ENCODE results near the gene NEK11. TPM values are rescaled to one million over a fixed set of nuclear protein-coding genes. Genes with fewer than 3 reads are reported as not detected.
"Not testable (repeated sequence)": the region's sequence is repeated elsewhere in the genome, so short reads cannot be mapped to it uniquely, and the experiment has no call there.

NEK11 gene
- polyA plus RNA-seq, 1 donor from 2014 or later = 1.5 TPM

GRCh38 chr3:131304890-131305289, 278.2 kb downstream of the NEK11 start:
- Mint-ChIP-seq H3K9me3 (peaks cover 0 to 6% (median 6%) of the 10 kb centered on the region in 3 donors), H3K36me3 (peaks cover 5% of the 10 kb centered on the region), H3K27ac (no peak overlapping the region), H3K4me3 (no peak overlapping the region), H3K27me3 (peaks cover 12% of the 10 kb centered on the region), H3K4me1 (no peaks in the 10 kb centered on the region)

- Mint-ChIP-seq H3K4me3 (no peak overlapping the region), H3K36me3 (peaks cover 3% of the 10 kb centered on the region), H3K4me1 (no peaks in the 10 kb centered on the region), H3K27me3 (peaks cover 12% of the 10 kb centered on the region), H3K27ac (no peak overlapping the region), H3K9me3 (peaks cover 0 to 6% (median 0%) of the 10 kb centered on the region in 3 donors)
Observed at GRCh38 chr3:131306242-131306641, 279.6 kb downstream of the NEK11 start.

GRCh38 chr3:131314318-131314717, 287.6 kb downstream of the NEK11 start:
- Mint-ChIP-seq H3K36me3 (peaks cover 3% of the 10 kb centered on the region), H3K4me3 (no peak overlapping the region), H3K27ac (peak overlapping the region in 1 of 3 donors; percentile 57), H3K27me3 (peaks cover 6% of the 10 kb centered on the region), H3K4me1 (no peaks in the 10 kb centered on the region), H3K9me3 (peaks cover 0 to 2% (median 2%) of the 10 kb centered on the region in 3 donors)

GRCh38 chr3:131315162-131315561, 288.5 kb downstream of the NEK11 start:
- Mint-ChIP-seq H3K27ac (no peak overlapping the region), H3K27me3 (peaks cover 6% of the 10 kb centered on the region), H3K4me1 (no peaks in the 10 kb centered on the region), H3K4me3 (no peak overlapping the region), H3K9me3 (peaks cover 0 to 2% (median 2%) of the 10 kb centered on the region in 3 donors), H3K36me3 (peaks cover 3% of the 10 kb centered on the region)

- Mint-ChIP-seq H3K27ac (no peak overlapping the region), H3K36me3 (peaks cover 3% of the 10 kb centered on the region), H3K4me3 (no peak overlapping the region), H3K9me3 (peaks cover 0 to 2% (median 0%) of the 10 kb centered on the region in 3 donors), H3K4me1 (no peaks in the 10 kb centered on the region), H3K27me3 (peaks cover 6% of the 10 kb centered on the region)
Observed at GRCh38 chr3:131317667-131318066, 291.0 kb downstream of the NEK11 start.

DNA sequence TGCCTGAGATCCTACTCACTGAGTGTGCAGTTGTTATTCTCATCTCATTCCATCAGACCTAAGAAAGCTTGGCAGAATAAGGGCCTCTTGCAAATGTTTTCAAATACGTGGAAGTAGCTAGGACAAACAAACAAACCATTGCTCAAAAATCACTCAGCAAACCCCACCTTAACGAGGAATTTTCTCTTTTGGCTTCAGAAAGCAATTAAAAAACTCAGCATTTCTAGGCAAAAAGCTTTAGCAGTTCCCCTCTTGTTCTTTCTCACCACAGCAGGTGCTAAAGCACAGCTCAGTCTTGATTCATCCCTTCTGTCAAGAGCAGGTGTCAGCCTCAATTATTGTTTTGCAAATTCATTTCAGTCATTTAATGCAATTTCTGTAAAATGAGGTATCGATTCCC, 296.3 kb downstream of the NEK11 start:
- peaks cover 4% of the 10 kb centered on the region for H3K36me3 Mint-ChIP-seq
- H3K27ac Mint-ChIP-seq = no peak overlapping the region
- H3K9me3 Mint-ChIP-seq = no peaks in the 10 kb centered on the region
- no peaks in the 10 kb centered on the region for H3K27me3 Mint-ChIP-seq
- no peak overlapping the region for H3K4me3 Mint-ChIP-seq
- peaks cover 0 to 2% (median 0%) of the 10 kb centered on the region in 3 donors for H3K4me1 Mint-ChIP-seq

GRCh38 chr3:131323792-131324191, 297.1 kb downstream of the NEK11 start:
- Mint-ChIP-seq H3K4me1 (peaks cover 0 to 5% (median 2%) of the 10 kb centered on the region in 3 donors), H3K27me3 (no peaks in the 10 kb centered on the region), H3K9me3 (no peaks in the 10 kb centered on the region), H3K27ac (no peak overlapping the region), H3K4me3 (no peak overlapping the region), H3K36me3 (peaks cover 4% of the 10 kb centered on the region)

DNA sequence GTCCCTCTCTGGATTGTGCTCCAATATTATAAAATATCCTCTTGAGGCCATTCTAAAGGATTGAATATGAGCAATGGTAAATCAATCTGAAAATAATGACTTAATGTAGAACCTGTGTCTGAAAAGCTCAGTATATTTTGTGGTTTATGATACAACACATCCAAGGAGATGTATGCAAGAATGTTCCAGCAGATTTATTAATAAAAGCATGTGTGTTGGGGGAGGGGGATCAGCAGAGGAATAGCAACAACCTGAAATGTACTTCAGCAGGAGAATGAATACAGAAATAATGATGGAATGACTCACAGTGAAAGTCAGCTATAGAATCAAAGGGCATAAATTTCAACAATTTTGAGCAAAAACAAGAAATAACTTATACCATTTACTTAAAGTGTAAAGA, 298.2 kb downstream of the NEK11 start:
- Mint-ChIP-seq H3K36me3 (peaks cover 4% of the 10 kb centered on the region), H3K9me3 (no peaks in the 10 kb centered on the region), H3K27ac (no peak overlapping the region), H3K27me3 (no peaks in the 10 kb centered on the region), H3K4me1 (peaks cover 4 to 11% (median 7%) of the 10 kb centered on the region in 3 donors), H3K4me3 (no peak overlapping the region)

DNA sequence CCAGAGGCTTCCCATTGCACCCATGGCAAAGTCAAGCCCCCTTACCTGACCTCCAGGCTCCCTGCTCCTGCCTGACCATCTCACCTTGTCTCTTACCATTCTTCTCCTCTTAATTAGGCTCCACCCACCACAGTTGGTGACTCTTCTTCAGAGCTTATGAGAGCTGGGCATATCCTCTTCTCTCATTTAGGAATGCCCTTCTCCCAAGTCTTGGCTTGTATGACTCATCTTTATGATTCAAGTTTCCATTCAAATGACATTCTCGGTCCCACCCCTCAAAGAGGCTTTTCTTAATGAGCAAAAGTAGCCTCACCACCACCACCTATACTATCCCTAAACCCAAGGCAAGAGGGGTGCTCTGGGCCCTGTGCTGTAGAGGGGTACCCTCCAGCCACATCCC, 299.6 kb downstream of the NEK11 start:
- Mint-ChIP-seq H3K9me3 (no peaks in the 10 kb centered on the region), H3K27ac (no peak overlapping the region), H3K36me3 (peaks cover 4% of the 10 kb centered on the region), H3K4me1 (peaks cover 5 to 15% (median 9%) of the 10 kb centered on the region in 3 donors), H3K4me3 (no peak overlapping the region), H3K27me3 (peaks cover 3% of the 10 kb centered on the region)

DNA sequence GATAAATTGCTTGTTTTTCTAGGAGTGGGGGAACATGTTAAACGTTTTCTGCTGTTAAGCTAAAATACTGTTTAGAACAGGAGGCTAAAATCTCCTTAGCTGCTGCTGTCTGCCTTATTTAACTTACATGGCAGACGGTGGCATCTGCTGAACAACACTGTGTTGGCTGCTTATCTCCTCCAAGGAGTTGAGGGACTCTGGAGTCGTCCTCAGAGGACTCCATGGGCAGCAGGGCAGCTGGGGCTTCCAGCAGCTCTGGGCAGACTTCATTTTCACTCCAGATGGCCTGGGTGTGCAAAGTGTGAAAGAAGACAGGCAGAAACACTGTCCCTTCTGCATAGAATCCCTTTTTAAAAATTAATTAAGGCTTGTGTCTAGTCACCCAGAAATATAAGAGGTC, 302.0 kb downstream of the NEK11 start:
- H3K9me3 Mint-ChIP-seq = peaks cover 0 to 2% (median 0%) of the 10 kb centered on the region in 3 donors
- peaks cover 4% of the 10 kb centered on the region for H3K27me3 Mint-ChIP-seq
- no peaks in the 10 kb centered on the region for H3K36me3 Mint-ChIP-seq
- H3K4me3 Mint-ChIP-seq = no peak overlapping the region
- H3K4me1 Mint-ChIP-seq = peaks cover 5 to 15% (median 7%) of the 10 kb centered on the region in 3 donors
- H3K27ac Mint-ChIP-seq = no peak overlapping the region

GRCh38 chr3:131329774-131330173, 303.1 kb downstream of the NEK11 start:
- Mint-ChIP-seq H3K4me1 (peaks cover 5 to 15% (median 7%) of the 10 kb centered on the region in 3 donors), H3K27me3 (peaks cover 4% of the 10 kb centered on the region), H3K9me3 (peaks cover 0 to 2% (median 0%) of the 10 kb centered on the region in 3 donors), H3K36me3 (no peaks in the 10 kb centered on the region), H3K27ac (no peak overlapping the region), H3K4me3 (peak overlapping the region in 3 of 4 donors; percentile 5 to 77 (median 27))

GRCh38 chr3:131331456-131332085, 304.9 kb downstream of the NEK11 start:
- H3K4me3 Mint-ChIP-seq, H3K27ac Mint-ChIP-seq, H3K36me3 Mint-ChIP-seq, H3K27me3 Mint-ChIP-seq, H3K9me3 Mint-ChIP-seq: not testable (repeated sequence)
- H3K4me1 Mint-ChIP-seq = peaks cover 5 to 15% (median 7%) of the 10 kb centered on the region in 3 donors

DNA sequence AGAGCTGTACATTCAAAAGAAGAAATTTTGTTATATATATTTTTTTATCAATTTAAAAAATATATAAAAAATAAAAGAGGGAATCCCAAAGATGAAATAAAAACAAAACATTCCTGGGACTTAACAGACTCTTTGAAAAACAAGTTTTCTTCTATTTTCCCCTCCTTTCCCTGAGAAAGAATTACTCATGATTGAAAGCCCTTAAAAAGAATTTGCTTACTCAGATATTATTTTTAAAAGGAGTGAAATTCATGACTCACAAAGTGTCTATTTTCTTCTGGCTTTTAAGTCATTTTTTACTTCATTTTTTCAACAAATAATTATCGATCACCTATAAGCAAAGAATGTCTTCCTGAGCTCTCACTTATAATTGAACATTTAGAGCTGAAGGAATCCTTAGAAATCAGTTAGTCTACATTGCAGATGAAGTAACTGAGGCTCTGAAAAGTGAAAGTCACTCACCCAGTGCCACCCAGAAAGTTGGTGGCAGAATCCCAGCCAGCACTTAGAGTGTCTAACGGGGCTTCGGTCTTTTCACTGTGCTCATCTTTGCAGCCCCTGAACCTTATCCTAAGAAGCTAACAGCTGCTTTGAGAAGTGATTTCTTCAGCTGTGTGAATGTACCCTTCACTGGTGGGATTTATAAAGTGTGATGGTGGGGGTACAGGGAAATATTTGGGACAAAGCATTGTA, 312.4 kb downstream of the NEK11 start:
- no peaks in the 10 kb centered on the region for H3K36me3 Mint-ChIP-seq
- no peak overlapping the region for H3K4me3 Mint-ChIP-seq
- H3K9me3 Mint-ChIP-seq = peaks cover 0 to 9% (median 6%) of the 10 kb centered on the region in 3 donors
- H3K4me1 Mint-ChIP-seq = peaks cover 0 to 1% (median 0%) of the 10 kb centered on the region in 3 donors
- H3K27ac Mint-ChIP-seq = no peak overlapping the region
- no peaks in the 10 kb centered on the region for H3K27me3 Mint-ChIP-seq

DNA sequence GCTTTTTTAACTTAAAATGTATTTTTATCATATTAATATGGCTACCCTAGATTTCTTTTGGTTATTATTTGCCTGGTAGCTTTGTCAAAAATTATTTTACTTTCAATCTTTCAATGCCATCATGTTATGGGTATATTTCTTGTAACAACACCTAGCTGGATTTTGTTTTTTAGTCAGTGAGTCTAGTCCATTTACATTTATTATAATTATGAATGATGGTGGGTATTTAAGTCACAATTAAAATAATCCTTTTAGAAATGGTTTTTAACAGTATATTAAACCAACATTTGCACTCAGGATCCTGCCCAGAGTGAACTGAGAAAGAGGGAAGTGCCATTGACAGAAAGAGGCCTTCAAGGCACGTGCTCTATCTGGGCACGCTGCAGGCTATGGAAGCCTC, 315.1 kb downstream of the NEK11 start:
- no peaks in the 10 kb centered on the region for H3K27me3 Mint-ChIP-seq
- no peak overlapping the region for H3K27ac Mint-ChIP-seq
- no peaks in the 10 kb centered on the region for H3K36me3 Mint-ChIP-seq
- H3K4me3 Mint-ChIP-seq = no peak overlapping the region
- H3K4me1 Mint-ChIP-seq = peaks cover 0 to 1% (median 0%) of the 10 kb centered on the region in 3 donors
- H3K9me3 Mint-ChIP-seq = peaks cover 1 to 14% (median 6%) of the 10 kb centered on the region in 3 donors

DNA sequence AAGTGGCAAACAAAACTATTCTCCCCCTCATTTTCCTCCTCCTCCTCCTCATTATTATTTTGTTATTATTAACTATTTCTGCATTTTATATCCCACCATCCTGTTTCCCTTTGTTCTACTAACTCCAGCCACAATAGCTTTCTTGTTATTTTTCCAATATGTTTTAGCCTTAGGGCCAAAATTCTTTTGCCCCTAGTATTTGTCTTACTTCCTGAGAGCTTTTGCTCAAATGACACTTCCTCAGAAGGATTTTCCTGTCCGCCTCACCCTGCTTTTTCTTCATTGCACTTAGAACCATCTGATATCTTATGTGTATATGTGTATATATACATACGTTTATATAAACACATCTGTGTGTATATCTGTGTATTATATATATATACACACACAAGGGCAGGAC, 322.2 kb downstream of the NEK11 start:
- Mint-ChIP-seq H3K4me1 (peaks cover 6 to 13% (median 10%) of the 10 kb centered on the region in 3 donors), H3K27me3 (no peaks in the 10 kb centered on the region), H3K36me3 (peaks cover 6% of the 10 kb centered on the region), H3K4me3 (no peak overlapping the region), H3K27ac (no peak overlapping the region), H3K9me3 (peaks cover 0 to 7% (median 2%) of the 10 kb centered on the region in 3 donors)
